Aorta (tissue), 5 donors: Measurements from ENCODE around the gene GMFB. TPM values are rescaled to one million over a fixed set of nuclear protein-coding genes. Genes with fewer than 3 reads are reported as not detected.
"Not testable (repeated sequence)": the region's sequence is repeated elsewhere in the genome, so short reads cannot be mapped to it uniquely, and the experiment has no call there.

Experiments used
- ATAC-seq: fragments of 200-7000 bp; cut with Tn5 transposase; one replicate; pipeline ENCODE4 v1.9.1; 2022; ENCODE audit warnings: moderate library complexity; ENCODE audit not compliant: low FRiP score
- DNase-seq, 2 donors: peaks; one replicate each; pipeline ENCODE4 v3.0.0-alpha.2; 2020
- H3K27ac ChIP-seq, 2 donors: one replicate each; pipeline ENCODE4 v1.5.1; 2013; ENCODE audit warnings: low read length in 2 of 2, mild to moderate bottlenecking in 2 of 2, moderate library complexity in 2 of 2, control low read depth in 1 of 2, inconsistent platforms in 1 of 2, low read depth in 1 of 2
- H3K27me3 ChIP-seq, 2 donors: one replicate each; pipeline ENCODE4 v1.6.1; 2013; ENCODE audit warnings: control low read depth in 1 of 2, low read length in 1 of 2, mild to moderate bottlenecking in 1 of 2, moderate library complexity in 1 of 2; ENCODE audit not compliant: insufficient read depth in 2 of 2, control insufficient read depth in 1 of 2
- H3K36me3 ChIP-seq, 2 donors: one replicate each; pipeline ENCODE4 v1.6.1; 2013; ENCODE audit warnings: control low read depth in 1 of 2, low read length in 1 of 2, mild to moderate bottlenecking in 1 of 2; ENCODE audit not compliant: insufficient read depth in 2 of 2, control insufficient read depth in 1 of 2
- H3K4me1 ChIP-seq, 2 donors: one replicate each; pipeline ENCODE4 v1.6.1; 2013; ENCODE audit warnings: low read length in 2 of 2, control low read depth in 1 of 2, mild to moderate bottlenecking in 1 of 2, moderate library complexity in 1 of 2; ENCODE audit not compliant: insufficient read depth in 2 of 2, control insufficient read depth in 1 of 2
- H3K4me3 ChIP-seq, 2 donors: one replicate each; pipeline ENCODE4 v1.5.1; 2013; ENCODE audit warnings: low read length in 2 of 2, control low read depth in 1 of 2, mild to moderate bottlenecking in 1 of 2
- H3K9me3 ChIP-seq: one replicate; pipeline ENCODE4 v1.6.1; 2013; ENCODE audit warnings: mild to moderate bottlenecking, low read length; ENCODE audit not compliant: control insufficient read depth
- WGBS, 2 donors: extraction: QIAGEN DNeasy Blood & Tissue Kit; methylation state at CpG; one replicate each; pipeline ENCODE4 v1.1.7; 2013; 5-methylcytosine and 5-hydroxymethylcytosine counted together
- intact Hi-C, 2 donors: fragments of 100-400 bp; cut with DNase I; formaldehyde crosslinking; loops; one replicate each; pipeline versions ENCODE4 v1.14.2 to v1.15.0; 2022
- polyA plus RNA-seq, 2 donors: library from polyadenylated mRNA; stranded (reverse); fragments of 200-250 nt; gene quantifications; one replicate each; pipeline ENCODE4 v1.2.3, GENCODE V29; 2013
- total RNA-seq, 2 donors: library from RNA; stranded (reverse); fragmentation: NEBNext Ultra II Directional; extraction: Animal tissue kit (Norgen Biotek cat#: 25700); gene quantifications; one replicate each; pipeline ENCODE4 v1.2.1, GENCODE V29; 2021
- donor health status: healthy with polysubstance abuse.
- donor health status: Bipolar disorder and iron deficiency.
- donor health status: DM: no; HTN: no; CAD: no.
- donor health status: DM: no; HTN: no; CAD: no.
- donor health status: DM: yes; HTN: yes; CAD: no.

Gene GMFB
- total and polyA plus RNA-seq, 4 donors = 11.9 to 40.2 (median 34.6) TPM

DNA sequence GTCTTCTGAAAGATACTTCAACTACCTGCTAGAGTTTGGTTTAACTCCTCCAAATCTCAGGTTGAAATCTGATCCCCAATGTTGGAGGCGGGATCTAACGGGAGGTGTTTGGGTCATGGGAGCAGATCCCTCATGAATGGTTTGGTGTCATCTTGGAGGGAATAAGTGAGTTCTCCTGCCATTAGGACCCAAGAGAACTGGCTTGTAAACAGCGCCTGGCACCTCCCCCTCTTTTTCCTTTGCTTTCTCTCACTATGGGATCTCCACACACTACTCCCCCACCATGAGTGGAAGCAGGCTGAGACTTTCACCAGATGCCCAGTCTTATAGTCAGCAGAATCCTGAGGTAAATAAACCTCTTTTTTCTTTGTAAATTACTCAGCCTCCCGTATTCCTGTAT lies 50.1 kb downstream of the GMFB start:
- DNase-seq (no peak), ATAC-seq (no peak)
- Histone ChIP-seq H3K4me3 (no peak overlapping the region), H3K36me3 (peaks cover 0 to 2% of the 10 kb centered on the region in 2 donors), H3K4me1 (peaks cover 0 to 9% of the 10 kb centered on the region in 2 donors), H3K27me3 (no peaks in the 10 kb centered on the region), H3K27ac (no peak overlapping the region), H3K9me3 (no peaks in the 10 kb centered on the region)
- WGBS, 2 donors = 92% methylated on average over 4 of the region's 4 CpGs
- intact Hi-C loops = no loop called here

DNA sequence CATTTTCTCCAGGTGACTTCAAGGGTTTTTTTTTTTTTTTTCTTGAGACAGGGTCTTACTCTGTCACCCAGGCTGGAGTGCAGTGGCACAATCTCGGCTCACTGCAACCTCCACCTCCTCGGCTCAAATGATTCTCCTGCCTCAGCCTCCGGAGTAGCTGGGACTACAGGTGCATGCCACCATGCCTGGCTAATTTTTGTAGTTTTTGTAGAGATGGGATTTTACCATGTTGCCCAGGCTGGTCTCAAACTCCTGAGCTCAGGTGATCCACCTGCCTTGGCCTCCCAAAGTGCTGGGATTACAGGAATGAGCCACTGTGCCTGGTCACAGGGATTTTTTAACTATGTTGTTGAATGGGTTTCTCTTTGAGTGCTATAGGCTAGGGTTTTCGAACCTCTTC lies 50.8 kb downstream of the GMFB start:
- H3K4me1 ChIP-seq, intact Hi-C loops, H3K9me3 ChIP-seq, H3K27me3 ChIP-seq, DNase-seq, H3K27ac ChIP-seq, H3K4me3 ChIP-seq, H3K36me3 ChIP-seq, ATAC-seq: not testable (repeated sequence)
- 94% methylated on average over 4 of the region's 4 CpGs for WGBS, 2 donors

- ATAC-seq = no peak
Measured at GRCh38 chr14:54435500-54435981, 53.2 kb downstream of the GMFB start.

DNA sequence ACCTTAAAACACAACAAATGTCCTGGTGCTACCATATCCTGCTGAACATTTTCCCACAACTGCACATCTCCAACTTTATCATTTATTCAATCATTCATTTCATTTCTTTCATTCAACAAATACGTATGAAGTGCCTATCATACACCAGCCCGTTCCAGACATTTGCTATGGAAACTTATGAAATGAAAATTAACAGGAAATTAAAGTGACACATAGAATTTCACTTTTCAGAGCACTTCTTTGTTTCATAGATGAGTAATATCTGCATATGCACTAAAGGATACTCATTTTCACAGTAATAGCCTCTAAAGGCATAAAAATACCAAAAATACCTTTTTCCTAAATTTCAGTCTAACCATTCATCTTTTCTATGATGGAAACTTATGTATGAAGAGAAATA lies 60.3 kb downstream of the GMFB start:
- Histone ChIP-seq H3K9me3 (no peaks in the 10 kb centered on the region), H3K4me3 (no peak overlapping the region), H3K27me3 (no peaks in the 10 kb centered on the region), H3K36me3 (peaks cover 3 to 4% of the 10 kb centered on the region in 2 donors), H3K4me1 (no peaks in the 10 kb centered on the region), H3K27ac (no peak overlapping the region)
- WGBS, 2 donors = 89 to 90% methylated on average over 2 of the region's 2 CpGs
- DNase-seq (no peak), ATAC-seq (no peak)
- intact Hi-C loops = no loop called here

More at GRCh38 chr14:54435500-54435981, 53.2 kb downstream of the GMFB start:
- DNase-seq = no peak
- Histone ChIP-seq H3K9me3 (no peaks in the 10 kb centered on the region), H3K27me3 (no peaks in the 10 kb centered on the region), H3K36me3 (peaks cover 0 to 2% of the 10 kb centered on the region in 2 donors), H3K27ac (no peak overlapping the region), H3K4me3 (no peak overlapping the region), H3K4me1 (peaks cover 0 to 9% of the 10 kb centered on the region in 2 donors)
- WGBS, 2 donors = 66 to 72% methylated on average over 4 of the region's 4 CpGs
- intact Hi-C loops = no loop called here

DNA sequence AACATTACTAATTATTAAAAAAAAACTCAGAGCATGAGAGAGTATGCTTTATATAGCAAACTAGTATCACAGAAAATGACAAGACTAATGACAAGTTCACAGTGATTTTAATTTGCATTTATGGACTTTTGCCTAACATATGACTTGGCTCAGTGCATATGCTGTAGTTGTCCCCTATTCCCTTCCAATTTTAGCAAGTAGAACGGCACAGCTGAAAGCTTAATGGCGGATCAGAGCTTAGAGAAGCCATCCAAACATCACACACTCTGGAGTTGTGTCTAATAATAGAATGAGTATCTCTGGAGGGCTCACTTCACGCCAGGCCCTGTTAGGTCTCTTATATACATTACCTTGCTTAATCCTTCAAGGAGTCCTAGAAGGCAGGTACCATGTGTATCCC lies 60.9 kb downstream of the GMFB start:
- DNase-seq (no peak), ATAC-seq (no peak)
- H3K27ac ChIP-seq = no peak overlapping the region
- H3K9me3 ChIP-seq = no peaks in the 10 kb centered on the region
- intact Hi-C loops = no loop called here
- H3K27me3 ChIP-seq = no peaks in the 10 kb centered on the region
- 26 to 32% methylated on average over 3 of the region's 3 CpGs for WGBS, 2 donors
- no peaks in the 10 kb centered on the region for H3K4me1 ChIP-seq
- H3K4me3 ChIP-seq = no peak overlapping the region
- H3K36me3 ChIP-seq = peaks cover 3 to 4% of the 10 kb centered on the region in 2 donors

DNA sequence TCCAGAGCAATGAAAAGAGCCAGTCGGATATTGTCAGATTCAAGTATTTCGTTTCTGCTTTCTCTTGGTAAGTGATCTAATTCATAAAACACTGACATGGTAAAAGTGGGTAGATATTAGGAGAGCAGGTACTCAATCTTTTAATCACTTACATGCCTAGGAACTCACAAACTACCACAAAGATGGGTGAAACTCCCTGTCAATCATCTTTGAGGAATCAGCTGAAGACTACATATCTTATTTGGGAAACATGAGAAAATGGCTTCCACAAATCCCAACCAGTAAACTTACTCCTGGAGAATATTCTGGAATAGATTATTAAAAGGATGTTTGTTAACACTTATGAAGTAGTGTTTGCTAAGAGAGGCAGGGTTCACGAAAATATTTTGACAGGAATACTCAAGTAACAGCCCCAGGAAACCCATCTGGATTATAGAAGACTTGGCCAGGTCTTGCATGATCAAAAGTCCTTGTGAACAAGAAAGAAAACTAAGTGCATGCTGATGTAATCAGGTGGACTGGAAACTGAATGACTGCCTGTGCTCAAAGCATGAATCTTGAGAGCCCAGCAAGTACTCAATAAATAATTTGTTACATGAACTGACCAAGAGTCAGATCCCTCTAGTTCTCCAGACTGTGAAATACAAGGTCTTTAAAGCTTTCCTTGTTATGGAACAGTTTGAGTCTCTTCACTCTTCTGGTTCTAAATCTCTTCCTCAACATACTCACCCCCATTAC lies 63.1 kb downstream of the GMFB start:
- Histone ChIP-seq H3K4me1 (no peaks in the 10 kb centered on the region), H3K9me3 (no peaks in the 10 kb centered on the region), H3K4me3 (no peak overlapping the region), H3K27ac (no peak overlapping the region), H3K36me3 (peaks cover 3 to 4% of the 10 kb centered on the region in 2 donors), H3K27me3 (no peaks in the 10 kb centered on the region)
- ATAC-seq (no peak), DNase-seq (no peak)
- 83 to 86% methylated on average over 3 of the region's 3 CpGs for WGBS, 2 donors
- intact Hi-C loops = no loop called here

DNA sequence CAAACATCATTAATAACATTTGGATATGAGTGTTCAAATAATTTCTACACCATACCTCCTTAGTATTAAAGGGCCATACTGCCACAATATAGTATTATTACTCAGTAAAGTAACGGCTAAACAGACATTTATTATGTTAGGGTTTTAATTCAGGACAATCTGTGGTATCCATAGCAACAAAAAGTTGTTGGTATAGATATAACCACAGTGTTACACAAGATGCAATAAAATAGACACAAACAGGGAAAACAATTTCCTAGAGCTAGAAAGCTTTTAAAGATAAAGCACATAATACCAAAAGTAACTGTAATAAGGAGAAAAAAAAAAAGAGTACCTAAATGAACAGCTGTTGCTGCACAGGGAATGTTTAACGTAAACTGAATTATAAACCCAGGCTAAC lies 63.7 kb downstream of the GMFB start:
- H3K36me3 ChIP-seq = peaks cover 3 to 4% of the 10 kb centered on the region in 2 donors
- H3K27ac ChIP-seq = no peak overlapping the region
- DNase-seq = no peak
- intact Hi-C loops = no loop called here
- no peaks in the 10 kb centered on the region for H3K9me3 ChIP-seq
- ATAC-seq = no peak
- H3K4me3 ChIP-seq = no peak overlapping the region
- H3K27me3 ChIP-seq = no peaks in the 10 kb centered on the region
- WGBS, 2 donors = 70 to 92% methylated on average over 2 of the region's 2 CpGs
- H3K4me1 ChIP-seq = no peaks in the 10 kb centered on the region
